ENCODE results near the gene RAD52. TPM values are rescaled to one million over a fixed set of nuclear protein-coding genes. Genes with fewer than 3 reads are reported as not detected.

RAD52 gene
- total RNA-seq, 1 donor from 2014 or later: 10.6 TPM

- FAIRE-seq (no peak), DNase-seq (ENCODE audit: low spot score in 2 of 2) (no peak)
Measured at GRCh38 chr12:884746-885414, 64.6 kb downstream of the RAD52 start.

DNA sequence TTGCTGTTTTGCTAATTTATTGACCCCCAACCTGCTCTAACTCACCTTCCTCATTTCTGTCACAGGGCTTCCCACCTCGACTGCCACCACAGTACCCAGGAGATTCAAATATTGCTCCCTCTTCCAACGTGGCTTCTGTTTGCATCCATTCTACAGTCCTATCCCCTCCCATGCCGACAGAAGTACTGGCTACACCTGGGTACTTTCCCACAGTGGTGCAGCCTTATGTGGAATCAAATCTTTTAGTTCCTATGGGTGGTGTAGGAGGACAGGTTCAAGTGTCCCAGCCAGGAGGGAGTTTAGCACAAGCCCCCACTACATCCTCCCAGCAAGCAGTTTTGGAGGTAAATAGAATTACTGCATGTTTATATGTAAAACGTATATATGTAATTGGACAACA is 68.8 kb downstream of the RAD52 start:
- DNase-seq (ENCODE audit: low spot score in 2 of 2): no peak
- no peak for FAIRE-seq

DNA sequence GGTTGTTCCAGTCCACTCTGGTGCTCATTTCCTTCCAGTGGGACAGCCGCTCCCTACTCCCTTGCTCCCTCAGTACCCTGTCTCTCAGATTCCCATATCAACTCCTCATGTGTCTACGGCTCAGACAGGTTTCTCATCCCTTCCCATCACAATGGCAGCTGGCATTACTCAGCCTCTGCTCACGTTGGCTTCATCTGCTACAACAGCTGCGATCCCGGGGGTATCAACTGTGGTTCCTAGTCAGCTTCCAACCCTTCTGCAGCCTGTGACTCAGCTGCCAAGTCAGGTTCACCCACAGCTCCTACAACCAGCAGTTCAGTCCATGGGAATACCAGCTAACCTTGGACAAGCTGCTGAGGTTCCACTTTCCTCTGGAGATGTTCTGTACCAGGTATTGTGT is 69.9 kb downstream of the RAD52 start:
- DNase-seq (ENCODE audit: low spot score in 2 of 2) (no peak), FAIRE-seq (no peak)

DNA sequence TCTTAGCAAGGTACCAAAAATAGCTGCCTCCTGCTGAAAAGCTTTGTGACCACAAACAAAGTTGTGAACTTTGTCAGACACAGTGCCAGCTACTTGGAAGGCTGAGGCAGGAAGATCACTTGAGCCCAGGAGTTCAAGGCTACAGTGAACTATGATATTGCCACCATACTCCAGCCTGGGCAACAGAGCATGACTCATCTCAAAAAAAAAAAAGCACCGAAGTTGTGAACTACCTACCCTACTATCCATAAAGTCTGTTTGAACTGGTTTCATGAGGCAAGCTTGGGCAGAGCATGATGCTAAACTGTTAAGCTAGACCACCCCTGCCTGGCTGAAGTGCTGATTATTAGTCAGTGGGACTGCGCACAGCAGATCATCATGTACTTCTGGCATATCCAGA is 75.5 kb downstream of the RAD52 start:
- no peak for FAIRE-seq
- no peak for DNase-seq (ENCODE audit: low spot score in 2 of 2)

GRCh38 chr12:870378-870777 is 79.1 kb downstream of the RAD52 start:
- DNase-seq (ENCODE audit: low spot score in 2 of 2) (no peak), FAIRE-seq (no peak)

- DNase-seq (ENCODE audit: low spot score in 2 of 2) (no peak), FAIRE-seq (no peak)
Measured at GRCh38 chr12:868722-869121, 80.8 kb downstream of the RAD52 start.

- no peak for DNase-seq (ENCODE audit: low spot score in 2 of 2)
- no peak for FAIRE-seq
Measured at GRCh38 chr12:867905-868304, 81.6 kb downstream of the RAD52 start.

DNA sequence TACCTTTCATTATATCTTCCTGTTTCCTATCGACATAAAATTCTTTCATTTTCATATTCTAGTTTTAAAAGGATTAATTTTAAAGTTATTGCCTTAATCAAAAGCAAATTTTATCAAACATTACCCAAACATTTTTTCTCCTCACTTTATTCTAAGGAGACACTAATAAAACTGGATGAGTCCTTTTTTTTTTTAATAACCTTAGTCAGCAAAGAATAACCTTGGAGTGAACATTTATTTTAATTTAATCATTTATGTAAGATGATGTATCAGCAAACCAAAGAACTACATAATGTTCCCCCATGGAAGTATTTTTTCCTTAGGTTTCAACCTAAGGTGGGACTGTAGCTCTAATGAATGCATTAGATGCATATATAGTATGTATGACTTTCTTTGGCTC is 83.9 kb downstream of the RAD52 start:
- FAIRE-seq (no peak), DNase-seq (ENCODE audit: low spot score in 2 of 2) (no peak)

DNA sequence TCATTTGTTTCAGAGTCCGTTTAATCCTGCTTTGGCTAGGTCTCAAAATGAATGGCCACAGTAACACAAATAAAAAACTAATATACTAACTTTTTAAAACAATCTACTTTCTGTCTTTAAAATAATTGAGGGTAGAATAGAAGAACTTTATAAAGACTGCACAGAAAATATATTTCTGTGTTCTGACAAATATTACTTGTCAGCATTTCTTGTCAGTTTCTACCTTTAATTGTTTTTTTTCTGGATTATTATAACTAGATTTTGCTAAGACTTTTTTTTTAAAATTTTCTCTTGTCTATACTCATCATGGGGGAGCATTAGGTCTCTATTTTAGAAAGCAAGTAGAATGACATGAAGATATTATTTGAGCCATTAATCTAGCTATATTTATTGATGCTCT is 86.2 kb downstream of the RAD52 start:
- DNase-seq (ENCODE audit: low spot score in 2 of 2) (no peak), FAIRE-seq (no peak)

DNA sequence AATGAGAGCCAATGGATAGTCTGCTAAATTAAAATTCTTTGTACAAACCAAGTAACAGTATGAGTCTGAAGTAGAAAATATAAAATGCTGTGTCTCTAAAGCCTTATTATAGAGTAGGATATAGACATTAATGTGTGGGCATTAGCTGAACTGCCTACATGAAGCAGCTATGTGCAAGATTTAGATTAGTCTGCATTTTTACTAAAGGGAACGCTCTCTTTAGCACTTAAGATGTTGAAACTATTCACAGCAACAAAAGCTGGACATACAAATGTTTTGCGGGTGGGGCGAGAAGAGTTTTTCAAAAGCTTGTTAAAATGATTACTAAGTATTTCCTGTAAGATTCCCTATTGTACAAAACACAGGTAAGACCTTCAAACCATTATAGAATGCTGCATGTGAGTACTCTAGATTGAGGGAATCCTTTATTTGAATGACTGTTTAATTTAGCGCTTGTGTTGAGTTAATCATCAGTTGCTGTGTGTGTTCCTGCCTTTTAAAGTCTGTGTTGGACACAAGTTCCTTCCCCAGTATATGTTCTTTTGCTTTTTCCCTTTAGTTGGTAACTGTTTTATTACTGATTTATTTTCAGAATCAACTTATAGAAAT is 87.1 kb downstream of the RAD52 start:
- no peak for FAIRE-seq
- DNase-seq (ENCODE audit: low spot score in 2 of 2): no peak

Other genes starting within 250 kb of the RAD52 start
- 48.5 TPM for gene WNK1, start 197.1 kb downstream of the RAD52 start, total RNA-seq
- 128 TPM for gene ERC1, start 41.5 kb upstream of the RAD52 start, total RNA-seq